Islet of Langerhans (tissue), 1 donor: ENCODE measurements around the gene DNAJC7.

Source experiments
- FAIRE-seq: peaks from one replicate; lab custom pipeline; 2011; peaks lifted over from hg19 to GRCh38; lab: Jason Lieb, UNC

The DNAJC7 gene

DNA sequence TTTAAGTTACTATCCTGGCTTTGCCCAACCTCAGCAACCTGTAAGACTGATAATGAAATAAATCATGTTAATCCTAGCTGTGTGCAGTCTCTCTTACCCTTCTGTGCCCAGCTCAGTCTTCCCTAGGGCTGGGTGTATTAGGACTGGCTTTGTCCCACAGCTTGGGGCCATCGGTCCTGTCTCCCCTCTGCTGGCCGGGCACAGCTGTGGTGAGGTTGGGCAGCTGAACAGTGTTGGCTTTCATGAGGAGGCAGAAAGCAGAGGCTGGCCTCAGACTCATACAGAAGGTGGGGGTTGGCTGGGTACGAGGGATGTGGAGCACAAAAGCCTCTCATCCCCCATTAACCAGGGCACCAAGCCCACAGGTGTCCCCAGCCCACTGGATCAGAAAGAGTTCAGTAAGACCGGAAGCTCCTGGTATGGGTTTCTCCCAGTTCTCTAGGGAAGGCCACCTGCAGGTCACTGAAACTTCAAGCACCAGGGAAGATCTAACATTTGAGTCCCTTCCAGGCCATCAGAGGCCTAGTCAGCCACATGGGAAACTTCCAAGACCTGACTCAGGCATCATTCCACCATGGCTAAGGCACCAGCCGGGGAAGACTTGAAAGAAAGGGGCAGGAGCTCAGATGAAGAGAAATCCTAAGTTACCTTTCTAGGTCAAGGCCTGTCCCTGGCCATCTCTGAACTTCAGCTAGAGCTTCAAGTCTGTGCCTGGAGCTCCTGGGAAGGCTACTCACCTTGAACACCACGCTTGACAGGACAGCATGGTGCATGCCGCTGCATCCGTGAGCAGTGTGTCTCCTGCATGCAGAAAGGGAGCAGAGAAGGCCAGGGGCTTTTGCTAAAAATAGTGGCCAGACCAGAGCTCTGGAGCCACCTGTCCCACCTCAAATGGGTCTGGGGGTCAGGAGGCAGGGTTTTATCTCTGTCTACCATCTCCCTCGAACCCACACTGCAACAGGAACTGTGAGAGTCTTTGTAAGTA is 41.8 kb downstream of the DNAJC7 start:
- no peak for FAIRE-seq

- no peak for FAIRE-seq
Observed at GRCh38 chr17:41974658-41975057, 42.6 kb downstream of the DNAJC7 start.

- FAIRE-seq, result no peak
Observed at GRCh38 chr17:41974031-41974430, 43.2 kb downstream of the DNAJC7 start.

DNA sequence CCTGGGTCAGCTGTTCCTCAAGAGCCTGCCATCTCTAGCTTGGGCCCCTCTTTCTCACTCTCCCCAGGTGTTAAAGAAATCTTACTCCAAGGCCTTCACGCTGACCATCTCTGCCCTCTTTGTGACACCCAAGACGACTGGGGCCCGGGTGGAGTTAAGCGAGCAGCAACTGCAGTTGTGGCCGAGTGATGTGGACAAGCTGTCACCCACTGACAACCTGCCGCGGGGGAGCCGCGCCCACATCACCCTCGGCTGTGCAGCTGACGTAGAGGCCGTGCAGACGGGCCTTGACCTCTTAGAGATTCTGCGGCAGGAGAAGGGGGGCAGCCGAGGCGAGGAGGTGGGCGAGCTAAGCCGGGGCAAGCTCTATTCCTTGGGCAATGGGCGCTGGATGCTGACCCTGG is 43.8 kb downstream of the DNAJC7 start:
- FAIRE-seq, result no peak

DNA sequence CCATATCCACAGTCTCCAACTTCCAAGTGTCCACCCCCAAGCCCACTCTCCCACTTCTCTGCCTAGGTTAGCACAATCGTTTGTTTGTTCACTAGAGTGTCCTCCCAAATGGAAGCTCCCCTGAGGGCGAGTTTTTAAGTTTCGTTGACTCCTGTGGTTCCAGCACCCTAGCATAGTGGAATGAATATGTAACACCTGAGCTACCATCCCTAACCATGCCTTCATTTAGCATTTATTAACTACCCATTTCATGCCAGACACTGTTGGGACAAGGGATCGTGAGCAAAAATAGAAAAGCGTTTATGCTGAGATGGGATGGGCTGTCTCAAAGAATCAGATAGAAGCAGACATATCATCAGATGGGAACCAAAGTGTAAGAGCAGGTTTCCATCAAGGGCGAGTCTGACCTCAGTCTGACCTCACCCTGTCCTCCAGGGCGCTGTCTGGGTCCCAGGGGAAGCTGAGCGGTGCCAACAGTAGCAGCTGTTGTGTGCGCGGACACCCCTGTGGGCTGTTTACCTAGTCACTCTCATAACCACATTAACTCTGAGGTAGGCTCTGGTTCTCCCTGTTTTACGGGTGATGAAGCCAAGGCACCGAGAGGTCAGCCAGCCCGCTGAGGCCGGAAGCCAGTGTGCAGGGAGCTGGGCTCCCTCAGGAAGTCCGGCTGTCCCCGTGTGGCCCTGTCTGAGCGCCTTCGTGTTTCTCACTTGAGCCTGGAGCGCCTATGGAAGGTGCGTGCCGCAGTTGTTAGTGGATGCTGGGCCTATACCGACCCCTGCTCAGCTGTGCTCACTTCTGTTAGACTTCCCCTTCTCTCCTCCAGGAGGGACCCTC is 44.5 kb downstream of the DNAJC7 start:
- FAIRE-seq, result peak; percentile 93

- no peak for FAIRE-seq
Observed at GRCh38 chr17:41971721-41972523, 45.3 kb downstream of the DNAJC7 start.

- no peak for FAIRE-seq
Observed at GRCh38 chr17:41970901-41971331, 46.3 kb downstream of the DNAJC7 start.

DNA sequence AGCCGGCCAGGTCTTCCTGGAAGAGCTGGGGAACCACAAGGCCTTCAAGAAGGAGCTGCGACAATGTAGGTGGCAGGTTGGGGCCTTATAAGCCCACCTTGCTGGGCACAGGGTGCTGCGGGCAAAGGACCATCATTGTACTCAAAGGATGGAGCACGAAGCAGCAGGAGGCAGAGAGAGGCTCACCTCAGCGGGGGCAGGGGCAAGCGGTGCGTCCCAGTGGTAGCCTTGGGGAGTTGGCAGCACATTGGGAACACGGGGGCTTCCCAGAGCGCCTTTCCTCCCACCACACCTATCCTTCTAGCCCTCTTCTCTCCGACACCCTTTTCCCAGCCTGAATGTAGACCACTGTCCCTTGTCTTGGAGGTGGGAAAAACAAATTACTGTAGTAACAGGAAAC is 48.6 kb downstream of the DNAJC7 start:
- no peak for FAIRE-seq

DNA sequence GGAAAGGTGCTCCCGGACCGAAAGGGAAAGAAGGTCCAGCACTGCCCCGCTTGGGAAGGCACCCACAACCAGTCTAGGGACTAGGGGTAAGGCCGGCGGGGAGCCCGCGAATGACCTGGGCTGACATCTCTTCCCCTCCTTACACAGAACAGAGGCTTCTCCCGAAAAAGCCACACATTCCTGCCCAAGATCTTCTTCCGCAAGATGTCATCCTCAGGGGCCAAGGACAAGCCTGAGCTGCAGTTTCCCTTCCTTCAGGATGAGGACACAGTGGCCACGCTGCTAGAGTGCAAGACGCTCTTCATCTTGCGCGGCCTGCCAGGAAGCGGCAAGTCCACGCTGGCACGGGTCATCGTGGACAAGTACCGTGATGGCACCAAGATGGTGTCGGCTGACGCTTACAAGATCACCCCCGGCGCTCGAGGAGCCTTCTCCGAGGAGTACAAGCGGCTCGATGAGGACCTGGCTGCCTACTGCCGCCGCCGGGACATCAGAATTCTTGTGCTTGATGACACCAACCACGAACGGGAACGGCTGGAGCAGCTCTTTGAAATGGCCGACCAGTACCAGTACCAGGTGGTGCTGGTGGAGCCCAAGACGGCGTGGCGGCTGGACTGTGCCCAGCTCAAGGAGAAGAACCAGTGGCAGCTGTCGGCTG is 49.2 kb downstream of the DNAJC7 start:
- FAIRE-seq, result no peak

DNA sequence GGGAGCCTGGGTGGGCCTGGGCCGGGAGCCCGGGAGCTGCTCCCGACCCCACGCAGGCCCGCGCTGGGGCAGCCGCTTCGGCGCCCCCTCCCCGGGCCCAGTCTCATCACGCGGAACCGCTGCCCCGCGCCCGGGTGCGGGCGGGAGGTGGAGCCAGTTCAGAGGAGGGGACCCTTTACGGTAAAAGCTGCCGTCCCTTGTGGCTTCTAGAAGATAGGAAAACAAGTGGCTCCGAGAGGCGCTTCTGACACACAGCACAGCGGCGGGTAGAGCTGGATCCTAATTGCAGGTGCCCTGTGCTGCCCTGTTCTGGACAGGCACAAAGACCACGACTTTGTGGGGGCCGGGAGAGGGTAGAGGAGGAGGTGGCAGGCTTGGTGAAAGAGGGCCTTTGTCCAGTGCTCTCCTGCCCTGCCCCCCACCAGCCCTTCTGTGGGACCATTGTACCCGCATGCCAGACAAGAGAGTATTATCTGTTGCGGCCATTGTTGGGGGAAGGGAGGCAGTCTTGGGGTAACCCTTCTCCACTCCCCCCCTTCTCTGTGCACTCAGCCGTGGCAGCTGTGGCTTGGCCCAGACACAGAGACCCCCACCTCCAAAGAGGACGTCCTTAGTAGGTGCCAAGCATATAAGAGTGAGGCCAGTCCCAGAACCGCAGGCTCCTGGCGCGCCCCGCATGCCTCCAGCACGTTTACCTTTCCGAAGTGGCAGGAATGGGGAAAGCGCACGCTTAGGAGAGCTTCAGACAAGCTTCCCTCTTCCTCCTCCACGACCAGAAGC is 49.9 kb downstream of the DNAJC7 start:
- no peak for FAIRE-seq

- no peak for FAIRE-seq
Observed at GRCh38 chr17:41966463-41967140, 50.6 kb downstream of the DNAJC7 start, which contains the start of gene CNP. CNP (plus strand) TSS chr17:41966795; CDS start chr17:41966885, 90 bp downstream.

- FAIRE-seq, result peak; percentile 61
Observed at GRCh38 chr17:41965694-41966462, 51.4 kb downstream of the DNAJC7 start.

GRCh38 chr17:41962768-41963434 is 54.3 kb downstream of the DNAJC7 start:
- peak; percentile 9 for FAIRE-seq

DNA sequence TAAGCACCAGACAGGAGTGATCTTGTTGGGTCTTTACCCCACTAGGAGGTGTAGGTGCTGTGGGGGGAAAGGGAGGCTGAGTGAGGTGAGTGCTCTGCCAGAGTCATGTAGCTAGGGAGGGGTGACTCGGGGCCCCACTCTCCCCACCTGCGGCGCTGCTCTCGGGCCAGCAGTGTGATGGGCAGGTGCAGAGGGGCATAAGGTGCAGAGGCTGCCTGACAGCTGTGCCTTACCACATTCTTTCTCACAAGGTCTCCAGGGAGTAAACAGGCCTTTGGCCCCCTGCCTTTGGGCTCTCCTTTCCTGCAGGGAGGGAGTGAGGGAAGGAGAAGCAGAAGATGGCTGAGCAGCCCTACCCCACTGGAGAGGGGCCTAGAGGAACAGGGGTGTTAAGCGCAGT is 55.1 kb downstream of the DNAJC7 start:
- no peak for FAIRE-seq

DNA sequence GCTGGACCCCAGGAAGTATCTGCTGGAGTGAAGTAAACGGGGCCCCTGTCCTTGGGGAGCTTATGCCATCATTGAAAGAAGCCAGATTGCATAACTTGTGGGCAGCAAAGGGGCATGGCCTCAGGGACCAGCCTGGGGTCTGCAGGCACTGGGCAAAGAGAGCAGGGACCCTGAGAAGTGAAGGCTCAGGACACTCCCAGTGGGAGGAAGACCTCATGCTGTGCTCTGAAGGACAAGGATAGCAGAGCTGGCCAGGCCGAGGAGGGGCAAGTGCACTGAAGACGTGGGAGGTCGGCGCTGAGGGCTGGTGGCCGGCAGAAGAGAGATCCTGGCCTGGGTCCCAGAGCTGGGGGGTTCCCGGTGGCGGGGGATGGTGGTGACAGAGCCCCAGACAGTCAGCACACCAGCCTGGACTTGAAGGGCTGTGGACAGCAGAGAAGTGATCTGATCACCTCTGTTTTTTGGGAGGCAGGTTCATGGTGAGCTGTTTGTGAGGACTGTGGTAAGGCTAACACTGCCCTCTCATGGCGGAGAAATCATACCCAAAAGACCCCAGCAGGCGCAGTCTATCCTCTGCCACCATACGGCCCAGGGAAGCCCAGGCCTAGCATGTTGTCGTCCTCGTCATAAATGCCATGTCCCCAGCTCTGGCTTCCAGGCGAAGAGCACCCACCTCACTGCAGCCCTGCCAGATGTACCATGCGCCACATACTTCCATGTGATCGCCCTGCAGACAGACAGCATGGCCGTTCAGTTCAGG is 57.7 kb downstream of the DNAJC7 start:
- no peak for FAIRE-seq

DNA sequence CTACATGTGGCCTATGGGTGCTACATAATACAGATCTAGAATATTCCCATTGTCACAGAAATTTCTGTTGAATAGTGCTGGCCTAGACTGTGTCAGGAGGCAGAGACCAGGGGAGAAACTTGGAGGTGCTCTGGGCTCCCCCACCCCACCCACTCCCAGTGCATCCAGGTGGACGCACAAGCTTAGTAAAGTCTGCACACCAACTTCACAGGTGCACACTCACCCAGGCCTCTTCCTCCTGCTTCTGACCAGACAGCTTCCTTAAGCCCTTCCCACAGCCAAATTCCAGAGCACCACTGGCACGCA is 58.3 kb downstream of the DNAJC7 start:
- FAIRE-seq, result no peak

- no peak for FAIRE-seq
Observed at GRCh38 chr17:41957869-41958439, 59.3 kb downstream of the DNAJC7 start.
